PFSK-1 (cell line): ENCODE measurements around the gene DIPK1A.

Experiments
- SIN3A ChIP-seq: IDR thresholded peaks from 2 replicates; pipeline ENCODE4 v1.6.1; 2012; ENCODE audit warnings: mild to moderate bottlenecking, low read length, moderate library complexity, borderline replicate concordance; ENCODE audit not compliant: insufficient read depth
- TAF1 ChIP-seq: IDR thresholded peaks from 2 replicates; pipeline ENCODE4 v1.6.1; 2012; ENCODE audit warnings: low read length, control low read depth, borderline replicate concordance; ENCODE audit not compliant: insufficient read depth
- TF ChIP-seq, protein P1 (sequence below), 2 experiments: IDR thresholded peaks; 2 replicates each; pipeline versions ENCODE4 v1.6.1 to v1.8.0; 2011 to 2012; ENCODE audit warnings: low read depth in 2 of 2, low read length in 2 of 2, control low read depth in 1 of 2, inconsistent platforms in 1 of 2, mild to moderate bottlenecking in 1 of 2, moderate library complexity in 1 of 2; ENCODE audit not compliant: insufficient read depth in 1 of 2

- TF ChIP-seq TAF1 (no peak), SIN3A (no peak)
- TF ChIP-seq, protein P1, sequence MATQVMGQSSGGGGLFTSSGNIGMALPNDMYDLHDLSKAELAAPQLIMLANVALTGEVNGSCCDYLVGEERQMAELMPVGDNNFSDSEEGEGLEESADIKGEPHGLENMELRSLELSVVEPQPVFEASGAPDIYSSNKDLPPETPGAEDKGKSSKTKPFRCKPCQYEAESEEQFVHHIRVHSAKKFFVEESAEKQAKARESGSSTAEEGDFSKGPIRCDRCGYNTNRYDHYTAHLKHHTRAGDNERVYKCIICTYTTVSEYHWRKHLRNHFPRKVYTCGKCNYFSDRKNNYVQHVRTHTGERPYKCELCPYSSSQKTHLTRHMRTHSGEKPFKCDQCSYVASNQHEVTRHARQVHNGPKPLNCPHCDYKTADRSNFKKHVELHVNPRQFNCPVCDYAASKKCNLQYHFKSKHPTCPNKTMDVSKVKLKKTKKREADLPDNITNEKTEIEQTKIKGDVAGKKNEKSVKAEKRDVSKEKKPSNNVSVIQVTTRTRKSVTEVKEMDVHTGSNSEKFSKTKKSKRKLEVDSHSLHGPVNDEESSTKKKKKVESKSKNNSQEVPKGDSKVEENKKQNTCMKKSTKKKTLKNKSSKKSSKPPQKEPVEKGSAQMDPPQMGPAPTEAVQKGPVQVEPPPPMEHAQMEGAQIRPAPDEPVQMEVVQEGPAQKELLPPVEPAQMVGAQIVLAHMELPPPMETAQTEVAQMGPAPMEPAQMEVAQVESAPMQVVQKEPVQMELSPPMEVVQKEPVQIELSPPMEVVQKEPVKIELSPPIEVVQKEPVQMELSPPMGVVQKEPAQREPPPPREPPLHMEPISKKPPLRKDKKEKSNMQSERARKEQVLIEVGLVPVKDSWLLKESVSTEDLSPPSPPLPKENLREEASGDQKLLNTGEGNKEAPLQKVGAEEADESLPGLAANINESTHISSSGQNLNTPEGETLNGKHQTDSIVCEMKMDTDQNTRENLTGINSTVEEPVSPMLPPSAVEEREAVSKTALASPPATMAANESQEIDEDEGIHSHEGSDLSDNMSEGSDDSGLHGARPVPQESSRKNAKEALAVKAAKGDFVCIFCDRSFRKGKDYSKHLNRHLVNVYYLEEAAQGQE (IDR thresholded peaks at IDR 0.05; ENCODE audit: insufficient read depth in 1 of 2, low read depth in 2 of 2, low read length in 2 of 2): no peak
Observed at GRCh38 chr1:92899780-92900179, 61.5 kb downstream of the DIPK1A start.
